Measurements from ENCODE around the gene CFAP221. TPM values are rescaled to one million over a fixed set of nuclear protein-coding genes. Genes with fewer than 3 reads are reported as not detected.

CFAP221 gene
- total RNA-seq, 1 experiment from 2014 or later: 0.20 TPM

- peaks cover 8 to 10% (median 9%) of the 10 kb centered on the region in 3 experiments for H3K36me3 Mint-ChIP-seq (ENCODE audit: insufficient read depth in 1 of 3, low read depth in 3 of 3)
- H3K9ac ChIP-seq (ENCODE audit: extremely low read depth, insufficient read length, low read length): no peak overlapping the region
- no peaks in the 10 kb centered on the region for H3K9me3 ChIP-seq (ENCODE audit: control insufficient read depth, low read depth, low read length)
- no peak overlapping the region for H3K18ac ChIP-seq (ENCODE audit: insufficient read length, low read depth, low read length)
- no peak overlapping the region for H3K14ac ChIP-seq (ENCODE audit: insufficient read depth, low read length)
- no peak overlapping the region for H3K23ac ChIP-seq (ENCODE audit: insufficient read length, low read depth, low read length)
- no peak overlapping the region for H4K91ac ChIP-seq (ENCODE audit: insufficient read length, low read depth, low read length)
- H2BK20ac ChIP-seq (ENCODE audit: low read depth, low read length, poor library complexity, severe bottlenecking): no peak overlapping the region
- H3K79me2 ChIP-seq (ENCODE audit: insufficient read depth, low read length): no peaks in the 10 kb centered on the region
- H2BK120ac ChIP-seq (ENCODE audit: low read depth, low read length, poor library complexity, severe bottlenecking): no peak overlapping the region
- no peak overlapping the region for H2BK5ac ChIP-seq (ENCODE audit: insufficient read length, low read length)
- H3K27ac Mint-ChIP-seq: no peak overlapping the region
- H3K4me1 ChIP-seq (ENCODE audit: insufficient read depth, low read length): peaks cover 5% of the 10 kb centered on the region; the same call in 1 of the 2 replicates
- peaks cover 10% of the 10 kb centered on the region in 2 experiments; a peak in 3 of 5 replicates for H3K9me3 Mint-ChIP-seq
- DNase-seq: no peak
- H3K27me3 ChIP-seq (ENCODE audit: insufficient read depth, low read length): no peaks in the 10 kb centered on the region
- H3K56ac ChIP-seq (ENCODE audit: insufficient read length, low read depth, low read length): no peak overlapping the region
- H2AK5ac ChIP-seq (ENCODE audit: insufficient read length, low read length): no peak overlapping the region
- H4K8ac ChIP-seq (replicated peaks; ENCODE audit: insufficient read length, low read depth, low read length): no peak overlapping the region
- no peak overlapping the region for H3K4ac ChIP-seq (ENCODE audit: low read depth, low read length)
- no peaks in the 10 kb centered on the region for H3K23me2 ChIP-seq (ENCODE audit: insufficient read length, low read depth, low read length, poor library complexity, severe bottlenecking)
- no peak overlapping the region for H3K4me3 Mint-ChIP-seq
- H2BK12ac ChIP-seq (ENCODE audit: insufficient read length, low read depth, low read length): no peak overlapping the region
- H2AFZ ChIP-seq (ENCODE audit: low read length): no peak overlapping the region
- no peak overlapping the region for H3T11ph ChIP-seq (ENCODE audit: low read length)
- H2BK15ac ChIP-seq (ENCODE audit: low read depth, low read length): no peak overlapping the region
- H3K4me2 ChIP-seq (ENCODE audit: insufficient read depth, insufficient read length, low read length): no peak overlapping the region
- H3K4me1 Mint-ChIP-seq: peaks cover 37 to 41% of the 10 kb centered on the region in 2 experiments
- H3K27ac ChIP-seq (ENCODE audit: insufficient read length, low read depth, low read length): no peak overlapping the region
- no peak for TF ChIP-seq CTCF (conservative IDR thresholded peaks at IDR 0.05)
- WGBS (ENCODE audit: extremely low coverage, insufficient read length, low lambda C conversion rate): no CpG with 5 or more reads among the region's 2 CpGs
- no peaks in the 10 kb centered on the region for H4K20me1 ChIP-seq (ENCODE audit: control insufficient read depth, insufficient read depth, insufficient read length)
- no peak overlapping the region for H4K5ac ChIP-seq (ENCODE audit: insufficient read length, low read depth, low read length)
- no peaks in the 10 kb centered on the region for H3K79me1 ChIP-seq (ENCODE audit: insufficient read depth, low read depth, low read length, poor library complexity, severe bottlenecking)
- peaks cover 1% of the 10 kb centered on the region; the same call in 1 of the 2 replicates for H3K27me3 Mint-ChIP-seq (ENCODE audit: low read depth)
These were observed 160.4 kb downstream of the CFAP221 start for GRCh38 chr2:119704670-119705120.

All from H9 (cell line).